Caco-2 (cell line): ENCODE data around the gene FAT2. TPM values are rescaled to one million over a fixed set of nuclear protein-coding genes. Genes with fewer than 3 reads are reported as not detected.

Source experiments
- BruUV-seq: library from RNA; stranded (reverse); fragments of 400-500 nt; replicated peaks from 2 replicates; lab custom pipeline; 2021; lab: Mats Ljungman, UMichigan
- CTCF ChIA-PET: fragments of 300-600 bp; sonication (Branson Sonifier 250); formaldehyde crosslinking; loops from one replicate; lab custom pipeline; 2022; ENCODE audit warnings: antibody characterized with exemption; lab: Charles Lee
- POLR2A ChIA-PET: fragments of 300-600 bp; sonication (Branson Sonifier 250); formaldehyde crosslinking; loops from one replicate; lab custom pipeline; 2022; ENCODE audit warnings: antibody characterized with exemption; lab: Charles Lee
- DNase-seq, 2 experiments: peaks; one replicate each; pipeline versions ENCODE4 v3.0.0 to v3.0.0-alpha.2; 2020 to 2022
- H3K27me3 ChIP-seq: replicated peaks from 2 replicates; pipeline ENCODE4 v1.6.0; 2011; ENCODE audit warnings: low read length; ENCODE audit not compliant: control insufficient read depth, insufficient read depth
- H3K36me3 ChIP-seq: 2 replicates; pipeline ENCODE4 v1.5.1; 2011; ENCODE audit warnings: low read length; ENCODE audit not compliant: control insufficient read depth, insufficient read depth
- H3K4me1 ChIP-seq: fragments of 250-450 bp; sonication (Bioruptor Pico); 2 replicates; pipeline ENCODE4 v1.5.1; 2020; ENCODE audit warnings: mild to moderate bottlenecking
- H3K4me3 ChIP-seq: 2 replicates; pipeline ENCODE4 v1.5.1; 2011; ENCODE audit warnings: low read depth, mild to moderate bottlenecking, control low read depth, low read length
- H3K9me3 ChIP-seq: fragments of 250-450 bp; sonication (Bioruptor Pico); 2 replicates; pipeline ENCODE4 v1.5.1; 2020; ENCODE audit warnings: mild to moderate bottlenecking, moderate library complexity
- H3K27ac Mint-ChIP-seq: one replicate; pipeline ENCODE4 v1.8.0; 2022; ENCODE audit warnings: mixed read lengths; ENCODE audit not compliant: unreplicated experiment
- H3K27me3 Mint-ChIP-seq: one replicate; pipeline ENCODE4 v1.8.0; 2022; ENCODE audit warnings: mixed read lengths; ENCODE audit not compliant: insufficient read depth, unreplicated experiment
- H3K36me3 Mint-ChIP-seq: one replicate; pipeline ENCODE4 v1.8.0; 2022; ENCODE audit warnings: mild to moderate bottlenecking, mixed read lengths; ENCODE audit not compliant: insufficient read depth, unreplicated experiment
- H3K4me1 Mint-ChIP-seq: one replicate; pipeline ENCODE4 v1.8.0; 2022; ENCODE audit warnings: low read depth, mixed read lengths; ENCODE audit not compliant: unreplicated experiment
- H3K4me3 Mint-ChIP-seq: one replicate; pipeline ENCODE4 v1.8.0; 2022; ENCODE audit warnings: mild to moderate bottlenecking, moderate library complexity, mixed read lengths; ENCODE audit not compliant: unreplicated experiment
- H3K9me3 Mint-ChIP-seq: one replicate; pipeline ENCODE4 v1.8.0; 2022; ENCODE audit warnings: mixed read lengths; ENCODE audit not compliant: unreplicated experiment
- intact Hi-C: fragments of 100-400 bp; cut with micrococcal nuclease; formaldehyde crosslinking; loops from one replicate; pipeline ENCODE4 v1.10.0; 2022; ENCODE audit not compliant: unreplicated experiment
- total RNA-seq: library from RNA; stranded (reverse); gene quantifications from 2 replicates; pipeline ENCODE4 v1.2.3, GENCODE V29; 2022
- TF ChIP-seq, protein P1 (sequence below), 2 experiments: fragments of 200-600 bp in 1 of 2; IDR thresholded peaks; 1 replicate in 1 of 2; 2 replicates in 1 of 2; pipeline versions ENCODE4 v1.5.1 to v1.8.0; 2011 to 2022; ENCODE audit warnings: antibody characterized with exemption in 1 of 2, control low read depth in 1 of 2, inconsistent platforms in 1 of 2, low read depth in 1 of 2, low read length in 1 of 2, mild to moderate bottlenecking in 1 of 2, moderate library complexity in 1 of 2; ENCODE audit not compliant: insufficient read depth in 1 of 2, severe bottlenecking in 1 of 2, unreplicated experiment in 1 of 2

Gene FAT2
- total RNA-seq, 1 experiment from 2014 or later, result 0.32 TPM

DNA sequence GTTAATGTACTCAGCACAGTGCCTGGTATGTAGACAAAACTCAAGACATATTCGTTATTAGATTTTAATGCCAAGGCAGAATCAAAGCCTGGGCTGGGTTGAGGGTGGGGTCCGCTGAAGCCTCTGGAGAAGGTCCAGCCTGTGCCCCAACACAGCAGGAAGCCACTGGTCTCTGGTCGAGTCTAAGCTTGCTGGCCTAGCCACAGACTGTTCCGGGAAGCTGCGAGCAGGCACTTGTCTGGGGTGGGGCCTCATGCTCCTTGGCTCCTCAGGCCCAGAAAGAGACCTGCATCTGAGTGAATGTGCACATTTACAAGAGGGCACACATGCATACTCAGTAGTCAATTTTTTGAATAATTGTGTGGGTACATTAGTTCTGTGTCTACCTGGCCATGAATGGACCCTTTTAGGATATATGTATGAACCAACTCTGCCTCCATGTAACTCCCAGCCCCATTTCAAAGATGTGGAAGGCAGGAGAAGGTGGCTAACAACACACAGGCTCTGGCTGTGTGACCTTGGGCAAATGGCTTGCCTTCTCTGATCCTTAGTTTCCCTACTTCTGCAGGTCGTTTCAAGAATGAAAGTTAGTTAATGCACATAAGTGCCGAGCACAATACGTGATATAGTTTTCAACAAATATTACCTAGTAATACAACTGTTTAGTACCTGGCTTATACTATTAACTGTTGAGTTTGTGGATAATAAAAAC lies 18.3 kb downstream of the FAT2 start:
- H3K9me3 ChIP-seq, result no peaks in the 10 kb centered on the region
- no peak overlapping the region for H3K4me3 ChIP-seq
- no peaks in the 10 kb centered on the region for H3K4me1 ChIP-seq
- BruUV-seq, result no TSS peak
- H3K4me1 Mint-ChIP-seq, result no peaks in the 10 kb centered on the region
- H3K36me3 ChIP-seq, result no peaks in the 10 kb centered on the region
- no peaks in the 10 kb centered on the region; the same call in 1 of the 2 replicates for H3K27me3 ChIP-seq
- intact Hi-C loops, result no loop called here
- H3K9me3 Mint-ChIP-seq, result no peaks in the 10 kb centered on the region
- H3K36me3 Mint-ChIP-seq, result no peaks in the 10 kb centered on the region
- H3K27ac Mint-ChIP-seq, result no peak overlapping the region
- TF ChIP-seq, protein P1, sequence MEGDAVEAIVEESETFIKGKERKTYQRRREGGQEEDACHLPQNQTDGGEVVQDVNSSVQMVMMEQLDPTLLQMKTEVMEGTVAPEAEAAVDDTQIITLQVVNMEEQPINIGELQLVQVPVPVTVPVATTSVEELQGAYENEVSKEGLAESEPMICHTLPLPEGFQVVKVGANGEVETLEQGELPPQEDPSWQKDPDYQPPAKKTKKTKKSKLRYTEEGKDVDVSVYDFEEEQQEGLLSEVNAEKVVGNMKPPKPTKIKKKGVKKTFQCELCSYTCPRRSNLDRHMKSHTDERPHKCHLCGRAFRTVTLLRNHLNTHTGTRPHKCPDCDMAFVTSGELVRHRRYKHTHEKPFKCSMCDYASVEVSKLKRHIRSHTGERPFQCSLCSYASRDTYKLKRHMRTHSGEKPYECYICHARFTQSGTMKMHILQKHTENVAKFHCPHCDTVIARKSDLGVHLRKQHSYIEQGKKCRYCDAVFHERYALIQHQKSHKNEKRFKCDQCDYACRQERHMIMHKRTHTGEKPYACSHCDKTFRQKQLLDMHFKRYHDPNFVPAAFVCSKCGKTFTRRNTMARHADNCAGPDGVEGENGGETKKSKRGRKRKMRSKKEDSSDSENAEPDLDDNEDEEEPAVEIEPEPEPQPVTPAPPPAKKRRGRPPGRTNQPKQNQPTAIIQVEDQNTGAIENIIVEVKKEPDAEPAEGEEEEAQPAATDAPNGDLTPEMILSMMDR (IDR thresholded peaks at IDR 0.05; ENCODE audit: insufficient read depth in 1 of 2, low read depth in 1 of 2, low read length in 1 of 2, severe bottlenecking in 1 of 2, unreplicated experiment in 1 of 2), result no peak
- ChIA-PET CTCF (no interaction called here), POLR2A (no interaction called here)
- peaks cover 6% of the 10 kb centered on the region for H3K27me3 Mint-ChIP-seq
- DNase-seq, result no peak
- no peak overlapping the region for H3K4me3 Mint-ChIP-seq

GRCh38 chr5:151571270-151572173 lies 19.6 kb downstream of the FAT2 start:
- Histone ChIP-seq H3K4me3 (no peak overlapping the region), H3K27me3 (no peaks in the 10 kb centered on the region; the same call in 1 of the 2 replicates), H3K9me3 (no peaks in the 10 kb centered on the region), H3K4me1 (no peaks in the 10 kb centered on the region), H3K36me3 (no peaks in the 10 kb centered on the region)
- TF ChIP-seq, protein P1 (IDR thresholded peaks at IDR 0.05; ENCODE audit: insufficient read depth in 1 of 2, low read depth in 1 of 2, low read length in 1 of 2, severe bottlenecking in 1 of 2, unreplicated experiment in 1 of 2), result no peak
- no TSS peak for BruUV-seq
- H3K9me3 Mint-ChIP-seq, result no peaks in the 10 kb centered on the region
- ChIA-PET POLR2A (no interaction called here), CTCF (interaction anchor here (1.2 kb wide), 1 partner anchor 80 kb away, joined by 4 read pairs; no protein-coding TSS in a partner anchor)
- H3K27me3 Mint-ChIP-seq, result peaks cover 4% of the 10 kb centered on the region
- no peaks in the 10 kb centered on the region for H3K36me3 Mint-ChIP-seq
- no peak overlapping the region for H3K4me3 Mint-ChIP-seq
- DNase-seq, result no peak
- intact Hi-C loops, result no loop called here
- H3K27ac Mint-ChIP-seq, result no peak overlapping the region
- H3K4me1 Mint-ChIP-seq, result no peaks in the 10 kb centered on the region

GRCh38 chr5:151570512-151571269 lies 20.4 kb downstream of the FAT2 start:
- ChIA-PET POLR2A (no interaction called here), CTCF (interaction anchor here (1.5 kb wide), 1 partner anchor 82 kb away, joined by 5 read pairs; no protein-coding TSS in a partner anchor)
- no peaks in the 10 kb centered on the region for H3K4me1 ChIP-seq
- no peaks in the 10 kb centered on the region for H3K9me3 ChIP-seq
- H3K27me3 ChIP-seq, result no peaks in the 10 kb centered on the region; the same call in none of the 2 replicates
- TF ChIP-seq, protein P1 (IDR thresholded peaks at IDR 0.05; ENCODE audit: insufficient read depth in 1 of 2, low read depth in 1 of 2, low read length in 1 of 2, severe bottlenecking in 1 of 2, unreplicated experiment in 1 of 2), result no peak
- Mint-ChIP-seq H3K36me3 (no peaks in the 10 kb centered on the region), H3K27me3 (no peaks in the 10 kb centered on the region), H3K9me3 (no peaks in the 10 kb centered on the region), H3K4me3 (no peak overlapping the region), H3K4me1 (no peaks in the 10 kb centered on the region), H3K27ac (no peak overlapping the region)
- H3K4me3 ChIP-seq, result no peak overlapping the region
- no peaks in the 10 kb centered on the region for H3K36me3 ChIP-seq
- intact Hi-C loops, result no loop called here
- DNase-seq, result peak in 1 of 2 experiments; percentile 9
- no TSS peak for BruUV-seq
